Activated B cell treated with CpG ODN at 0.5 μM for 24 hours (primary cell): ENCODE measurements around the gene TM9SF2. TPM values are rescaled to one million over a fixed set of nuclear protein-coding genes. Genes with fewer than 3 reads are reported as not detected.

Experiments used
- ATAC-seq: fragments of 200-7000 bp; cut with Tn5 transposase; one replicate; pipeline ENCODE4 v1.10.0; 2021; ENCODE audit warnings: low read depth, mild to moderate bottlenecking, moderate library complexity
- CTCF ChIA-PET: fragments of 350-600 bp; sonication (Branson Sonifier 250); formaldehyde crosslinking; loops from one replicate; lab custom pipeline; 2021; ENCODE audit warnings: antibody characterized with exemption; lab: Charles Lee
- POLR2A ChIA-PET: fragments of 350-600 bp; sonication (Branson Sonifier 250); formaldehyde crosslinking; loops from one replicate; lab custom pipeline; 2021; ENCODE audit warnings: antibody characterized with exemption; lab: Charles Lee
- DNase-seq: peaks from one replicate; pipeline ENCODE4 v3.0.0; 2022
- H3K27ac Mint-ChIP-seq: one replicate; pipeline ENCODE4 v1.8.0; 2020; ENCODE audit warnings: mixed read lengths
- H3K27me3 Mint-ChIP-seq: one replicate; pipeline ENCODE4 v1.8.0; 2021; ENCODE audit warnings: mixed read lengths
- H3K36me3 Mint-ChIP-seq: one replicate; pipeline ENCODE4 v1.8.0; 2021; ENCODE audit warnings: low read depth, mixed read lengths
- H3K4me1 Mint-ChIP-seq: one replicate; pipeline ENCODE4 v1.8.0; 2021; ENCODE audit warnings: mixed read lengths
- H3K4me3 Mint-ChIP-seq: one replicate; pipeline ENCODE4 v1.8.0; 2020; ENCODE audit warnings: mild to moderate bottlenecking, mixed read lengths
- H3K9me3 Mint-ChIP-seq: one replicate; pipeline ENCODE4 v1.8.0; 2020; ENCODE audit warnings: mixed read lengths
- intact Hi-C: fragments of 100-400 bp; cut with micrococcal nuclease; formaldehyde crosslinking; loops from one replicate; pipeline ENCODE4 v1.15.1; 2024
- total RNA-seq: library from RNA; stranded (reverse); gene quantifications from 2 replicates; pipeline ENCODE4 v1.2.3, GENCODE V29; 2022
- TF ChIP-seq, protein P1 (sequence below): fragments of 200-600 bp; IDR thresholded peaks from one replicate; pipeline ENCODE4 v1.8.0; 2022; ENCODE audit warnings: antibody characterized with exemption, mild to moderate bottlenecking

Gene TM9SF2
- total RNA-seq, 1 donor from 2014 or later: 76.0 TPM

DNA sequence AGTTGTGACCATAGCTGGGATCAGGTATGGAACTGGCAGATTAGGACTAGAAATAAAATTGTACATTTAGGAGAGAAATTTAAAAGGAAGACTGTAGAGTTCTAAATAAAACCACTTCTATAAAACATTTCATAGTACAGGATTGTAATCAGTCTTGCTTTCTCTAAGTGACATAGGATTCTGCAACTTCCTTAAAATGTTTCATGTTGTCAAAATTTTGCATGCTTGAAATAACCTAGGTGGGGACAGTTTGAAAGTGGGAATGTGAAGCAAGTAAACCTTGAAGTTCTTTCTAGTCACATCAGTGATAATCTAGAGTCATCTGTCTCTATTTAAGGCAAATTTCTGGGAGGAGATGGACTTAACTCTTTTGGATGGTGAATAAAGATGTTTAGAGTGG lies 6.7 kb downstream of the TM9SF2 start:
- TF ChIP-seq, protein P1, sequence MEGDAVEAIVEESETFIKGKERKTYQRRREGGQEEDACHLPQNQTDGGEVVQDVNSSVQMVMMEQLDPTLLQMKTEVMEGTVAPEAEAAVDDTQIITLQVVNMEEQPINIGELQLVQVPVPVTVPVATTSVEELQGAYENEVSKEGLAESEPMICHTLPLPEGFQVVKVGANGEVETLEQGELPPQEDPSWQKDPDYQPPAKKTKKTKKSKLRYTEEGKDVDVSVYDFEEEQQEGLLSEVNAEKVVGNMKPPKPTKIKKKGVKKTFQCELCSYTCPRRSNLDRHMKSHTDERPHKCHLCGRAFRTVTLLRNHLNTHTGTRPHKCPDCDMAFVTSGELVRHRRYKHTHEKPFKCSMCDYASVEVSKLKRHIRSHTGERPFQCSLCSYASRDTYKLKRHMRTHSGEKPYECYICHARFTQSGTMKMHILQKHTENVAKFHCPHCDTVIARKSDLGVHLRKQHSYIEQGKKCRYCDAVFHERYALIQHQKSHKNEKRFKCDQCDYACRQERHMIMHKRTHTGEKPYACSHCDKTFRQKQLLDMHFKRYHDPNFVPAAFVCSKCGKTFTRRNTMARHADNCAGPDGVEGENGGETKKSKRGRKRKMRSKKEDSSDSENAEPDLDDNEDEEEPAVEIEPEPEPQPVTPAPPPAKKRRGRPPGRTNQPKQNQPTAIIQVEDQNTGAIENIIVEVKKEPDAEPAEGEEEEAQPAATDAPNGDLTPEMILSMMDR: no peak
- intact Hi-C loops: loop anchor here (2.0 kb wide), 1 partner anchor 331 kb away; no protein-coding TSS in a partner anchor
- Mint-ChIP-seq H3K27ac (peak overlapping the region; percentile 84), H3K9me3 (peaks cover 4% of the 10 kb centered on the region), H3K36me3 (peaks cover 43% of the 10 kb centered on the region), H3K4me3 (peak overlapping the region; percentile 55), H3K27me3 (no peaks in the 10 kb centered on the region), H3K4me1 (peaks cover 95% of the 10 kb centered on the region)
- ChIA-PET POLR2A (no interaction called here), CTCF (interaction anchor here (0.7 to 1.4 kb wide), 4 partner anchors 12 to 239 kb away, joined by 3 to 4 read pairs (median 3); no protein-coding TSS in a partner anchor)
- ATAC-seq (no peak), DNase-seq (no peak)

DNA sequence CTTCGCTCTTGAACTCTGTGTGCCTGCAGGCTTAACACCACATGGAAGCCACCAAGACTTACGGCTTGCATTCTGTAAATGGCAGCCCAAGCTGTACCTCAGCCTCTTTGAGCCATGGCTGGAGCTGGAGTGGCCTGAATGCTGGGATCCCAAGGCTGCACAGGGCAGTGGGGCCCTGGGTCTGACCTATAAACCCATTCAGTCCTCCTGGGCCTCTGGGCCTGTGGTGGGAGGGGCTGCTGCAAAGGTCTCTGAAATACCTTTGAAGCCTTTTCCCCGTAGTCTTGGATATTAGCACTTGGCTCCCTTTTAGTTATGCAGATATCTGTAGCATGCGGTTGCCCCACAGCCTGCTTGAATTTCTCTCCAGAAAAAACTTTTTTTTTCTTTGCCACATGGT lies 8.2 kb downstream of the TM9SF2 start:
- Mint-ChIP-seq H3K27ac (no peak overlapping the region), H3K27me3 (no peaks in the 10 kb centered on the region), H3K9me3 (peaks cover 4% of the 10 kb centered on the region), H3K4me3 (no peak overlapping the region), H3K4me1 (peaks cover 94% of the 10 kb centered on the region), H3K36me3 (peaks cover 46% of the 10 kb centered on the region)
- ChIA-PET POLR2A (no interaction called here), CTCF (no interaction called here)
- intact Hi-C loops: no loop called here
- ATAC-seq (no peak), DNase-seq (no peak)
- TF ChIP-seq, protein P1: no peak

- peak overlapping the region; percentile 47 for H3K27ac Mint-ChIP-seq
- no peak for DNase-seq
- peaks cover 68% of the 10 kb centered on the region for H3K4me1 Mint-ChIP-seq
- intact Hi-C loops: loop anchor here (1.0 kb wide), 1 partner anchor 8 kb away; no protein-coding TSS in a partner anchor
- no peaks in the 10 kb centered on the region for H3K27me3 Mint-ChIP-seq
- TF ChIP-seq, protein P1: no peak
- POLR2A ChIA-PET: interaction anchor here (0.7 kb wide), 1 partner anchor 12 kb away, joined by 3 read pairs; no protein-coding TSS in a partner anchor
- H3K36me3 Mint-ChIP-seq: peaks cover 47% of the 10 kb centered on the region
- H3K9me3 Mint-ChIP-seq: peaks cover 4% of the 10 kb centered on the region
- H3K4me3 Mint-ChIP-seq: no peak overlapping the region
- no peak for ATAC-seq
- CTCF ChIA-PET: interaction anchor here (0.6 to 0.7 kb wide), 2 partner anchors 8 to 10 kb away, joined by 3 read pairs; no protein-coding TSS in a partner anchor
Observed at GRCh38 chr13:99514801-99515200, 13.5 kb downstream of the TM9SF2 start.

DNA sequence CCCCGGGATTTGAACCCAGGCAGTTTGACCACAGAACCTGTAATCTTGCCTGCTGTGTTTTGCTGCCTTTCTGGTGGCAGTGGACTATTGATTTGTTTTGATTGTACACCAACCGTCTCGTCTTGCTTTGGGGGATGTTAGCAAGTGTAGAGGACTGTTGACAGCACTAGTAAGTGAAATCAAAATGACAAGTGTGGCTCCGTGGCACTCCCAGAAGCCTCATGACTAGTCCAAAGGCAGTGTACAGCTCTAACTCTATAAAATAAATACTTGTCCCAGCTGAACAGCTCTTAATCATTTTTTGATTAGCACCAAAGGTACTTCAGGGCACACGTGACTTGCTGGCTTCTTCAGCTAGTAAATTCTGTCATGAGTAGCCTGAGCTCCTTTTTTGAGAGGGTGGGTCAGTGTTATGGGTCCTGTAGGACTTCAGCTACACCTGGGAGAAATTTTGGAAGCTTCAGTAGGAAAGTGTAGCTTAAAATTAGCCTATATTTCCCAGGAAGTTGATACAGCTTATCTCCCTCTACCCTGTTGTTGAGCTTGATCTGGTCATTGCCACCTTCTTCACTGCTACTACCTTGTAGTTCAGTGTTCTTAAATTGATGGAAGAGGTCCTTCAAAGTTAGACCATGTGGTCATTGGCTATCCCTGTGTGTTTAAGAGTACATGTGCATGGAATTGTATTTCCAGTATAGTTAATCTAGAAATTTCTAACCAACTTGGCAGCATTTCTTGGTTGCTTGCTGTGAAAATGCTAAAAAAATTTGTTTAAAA lies 15.1 kb downstream of the TM9SF2 start:
- ATAC-seq: no peak
- intact Hi-C loops: loop anchor here (2.0 kb wide), 1 partner anchor 16 kb away; the partner anchor contains the start of gene TM9SF2
- ChIA-PET CTCF (interaction anchor here (1.0 to 1.3 kb wide), 2 partner anchors 11 to 13 kb away, joined by 3 to 6 read pairs; no protein-coding TSS in a partner anchor), POLR2A (no interaction called here)
- no peaks in the 10 kb centered on the region for H3K27me3 Mint-ChIP-seq
- DNase-seq: no peak
- H3K4me3 Mint-ChIP-seq: no peak overlapping the region
- peaks cover 53% of the 10 kb centered on the region for H3K4me1 Mint-ChIP-seq
- H3K27ac Mint-ChIP-seq: peak overlapping the region; percentile 12
- no peaks in the 10 kb centered on the region for H3K9me3 Mint-ChIP-seq
- TF ChIP-seq, protein P1: no peak
- H3K36me3 Mint-ChIP-seq: peaks cover 45% of the 10 kb centered on the region

DNA sequence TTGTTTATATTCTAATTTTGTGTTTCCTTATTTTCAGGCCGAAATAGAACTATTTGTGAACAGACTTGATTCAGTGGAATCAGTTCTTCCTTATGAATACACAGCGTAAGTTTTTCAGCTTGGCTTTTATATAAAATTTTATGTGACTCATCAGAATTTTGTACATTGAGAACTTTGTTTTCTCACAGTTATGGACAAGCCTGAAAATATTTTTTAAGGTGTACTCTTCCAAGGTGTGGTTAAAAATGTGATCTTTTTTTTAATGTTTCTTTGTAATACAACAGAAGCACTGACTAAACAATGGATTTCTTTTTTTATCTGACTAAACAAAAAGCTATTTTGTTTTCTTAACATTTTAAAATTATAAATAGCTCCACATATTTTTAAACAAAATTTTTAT lies 16.3 kb downstream of the TM9SF2 start:
- no peak overlapping the region for H3K4me3 Mint-ChIP-seq
- H3K9me3 Mint-ChIP-seq: no peaks in the 10 kb centered on the region
- ATAC-seq (no peak), DNase-seq (no peak)
- intact Hi-C loops: loop anchor here (2.0 kb wide), 1 partner anchor 17 kb away; the partner anchor contains the start of gene TM9SF2
- peaks cover 41% of the 10 kb centered on the region for H3K4me1 Mint-ChIP-seq
- TF ChIP-seq, protein P1: no peak
- H3K27me3 Mint-ChIP-seq: no peaks in the 10 kb centered on the region
- ChIA-PET CTCF (interaction anchor here (1.4 kb wide), 1 partner anchor 12 kb away, joined by 4 read pairs; no protein-coding TSS in a partner anchor), POLR2A (no interaction called here)
- no peak overlapping the region for H3K27ac Mint-ChIP-seq
- peaks cover 54% of the 10 kb centered on the region for H3K36me3 Mint-ChIP-seq
